Measurements from ENCODE around the gene WNT3A.

The WNT3A gene

GRCh38 chr1:228000416-228000815 is 6.4 kb upstream of the WNT3A start:
- no peak for DNase-seq

DNA sequence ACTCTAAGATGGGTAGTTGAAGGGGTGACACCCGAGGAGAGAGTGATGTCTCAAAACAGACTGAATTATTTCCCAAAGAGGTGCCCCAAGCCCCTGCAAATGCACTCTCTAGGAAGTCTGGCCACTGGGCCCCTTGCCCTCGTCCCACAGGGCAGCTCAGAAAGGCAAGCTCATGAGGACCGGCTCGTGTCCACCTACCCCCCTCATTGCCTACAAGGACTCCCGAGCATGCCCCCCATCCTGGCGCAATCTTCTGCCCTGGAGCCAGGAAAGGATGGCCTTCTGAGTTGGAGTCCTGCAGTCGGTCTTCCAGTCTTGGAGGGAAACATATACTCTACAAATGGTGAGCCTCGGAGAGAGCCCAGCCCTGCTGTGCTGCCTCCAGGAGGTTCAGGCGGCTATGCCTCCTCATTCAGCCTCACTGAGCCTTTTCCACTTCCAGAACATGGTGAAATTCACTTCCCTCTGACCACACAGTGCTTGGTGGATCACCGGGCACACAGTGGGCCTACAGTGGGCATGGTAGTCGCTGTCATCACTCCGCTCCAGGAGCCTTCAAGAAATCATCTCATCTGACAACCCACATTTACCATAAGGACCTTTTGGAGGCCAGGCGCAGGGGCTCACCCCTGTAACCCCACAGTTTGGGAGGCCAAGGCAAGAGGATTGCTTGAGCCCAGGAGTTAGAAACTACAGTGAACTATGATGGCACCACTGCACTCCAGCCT is 5.8 kb upstream of the WNT3A start:
- no peak for DNase-seq

- no peak for DNase-seq
These were observed 4.9 kb upstream of the WNT3A start for GRCh38 chr1:228001738-228002535.

GRCh38 chr1:228002792-228003191 is 4.0 kb upstream of the WNT3A start:
- no peak for DNase-seq

DNA sequence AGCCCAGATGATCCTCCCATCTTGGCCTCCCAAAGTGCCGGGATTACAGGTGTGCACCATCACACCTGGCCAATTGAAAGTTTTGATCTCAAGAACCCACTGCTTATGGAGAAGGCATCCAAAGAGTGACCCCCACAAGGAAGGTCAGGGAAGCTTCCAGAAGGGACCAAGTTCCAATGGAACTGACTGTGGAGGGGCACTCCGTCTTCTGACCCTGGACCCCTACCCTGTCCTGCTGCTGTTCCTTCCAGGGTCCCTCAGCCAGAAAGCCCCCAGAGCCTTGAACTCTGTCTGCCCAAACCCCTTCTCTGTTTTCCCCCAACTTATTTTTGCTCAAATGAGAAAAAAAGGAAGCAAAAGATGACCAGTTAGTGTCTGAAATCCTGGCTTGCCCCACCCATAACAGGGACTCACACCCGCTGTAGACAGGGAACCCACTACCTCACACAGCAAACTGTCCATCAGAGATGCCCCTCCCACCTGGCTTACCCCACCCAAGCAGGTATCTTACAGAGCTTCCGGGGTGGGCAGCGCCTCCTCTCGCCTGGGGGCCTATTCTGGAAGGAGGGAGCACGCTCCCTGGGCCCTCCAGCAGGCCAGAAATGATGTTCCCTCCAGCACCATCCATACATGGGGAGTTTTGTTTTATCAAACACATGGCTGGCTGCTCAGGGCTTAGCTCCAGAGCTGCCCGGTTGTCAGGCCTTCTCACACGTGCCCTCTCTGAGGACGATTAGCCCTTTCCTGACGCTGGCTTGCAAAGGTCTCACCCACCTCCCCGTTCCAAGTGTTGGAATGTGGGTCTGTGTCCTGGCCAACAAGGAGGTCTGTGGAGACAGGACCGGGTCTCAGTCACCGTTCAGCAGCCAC is 3.1 kb upstream of the WNT3A start:
- DNase-seq, result no peak

- DNase-seq, result no peak
These were observed 2.4 kb upstream of the WNT3A start for GRCh38 chr1:228004331-228004855.

DNA sequence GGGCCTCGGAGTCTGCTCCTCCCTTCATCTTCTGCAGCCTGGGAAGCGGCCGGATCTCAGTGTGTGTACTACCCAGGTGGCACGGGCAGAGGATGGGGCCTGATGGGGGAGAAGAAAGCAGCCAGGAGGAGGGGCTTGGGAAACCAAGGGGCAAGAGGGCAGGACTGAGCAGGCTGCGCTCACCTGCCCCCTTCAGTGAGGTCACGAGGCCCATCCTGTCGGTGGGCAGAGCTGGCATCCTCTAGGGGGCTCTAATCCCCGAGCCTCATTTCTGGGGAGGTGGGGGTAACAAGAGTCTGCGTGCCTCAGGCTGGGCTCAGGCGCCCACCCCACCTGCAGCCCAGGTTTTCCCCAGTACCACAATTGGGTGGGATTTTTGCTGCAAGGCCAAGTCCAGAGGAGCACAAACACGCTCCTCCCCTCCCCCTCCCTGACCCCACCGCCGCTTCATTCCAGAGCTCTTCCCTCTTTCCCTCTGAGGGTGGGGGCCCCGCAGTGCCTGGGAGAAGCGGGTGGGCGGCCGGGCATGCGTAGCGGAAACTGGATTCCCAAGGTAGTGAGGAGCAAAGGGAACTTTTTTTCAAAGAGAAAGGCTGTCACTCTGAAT is 1.8 kb upstream of the WNT3A start:
- no peak for DNase-seq

GRCh38 chr1:228005511-228006033 is 1.2 kb upstream of the WNT3A start:
- DNase-seq, result no peak

DNA sequence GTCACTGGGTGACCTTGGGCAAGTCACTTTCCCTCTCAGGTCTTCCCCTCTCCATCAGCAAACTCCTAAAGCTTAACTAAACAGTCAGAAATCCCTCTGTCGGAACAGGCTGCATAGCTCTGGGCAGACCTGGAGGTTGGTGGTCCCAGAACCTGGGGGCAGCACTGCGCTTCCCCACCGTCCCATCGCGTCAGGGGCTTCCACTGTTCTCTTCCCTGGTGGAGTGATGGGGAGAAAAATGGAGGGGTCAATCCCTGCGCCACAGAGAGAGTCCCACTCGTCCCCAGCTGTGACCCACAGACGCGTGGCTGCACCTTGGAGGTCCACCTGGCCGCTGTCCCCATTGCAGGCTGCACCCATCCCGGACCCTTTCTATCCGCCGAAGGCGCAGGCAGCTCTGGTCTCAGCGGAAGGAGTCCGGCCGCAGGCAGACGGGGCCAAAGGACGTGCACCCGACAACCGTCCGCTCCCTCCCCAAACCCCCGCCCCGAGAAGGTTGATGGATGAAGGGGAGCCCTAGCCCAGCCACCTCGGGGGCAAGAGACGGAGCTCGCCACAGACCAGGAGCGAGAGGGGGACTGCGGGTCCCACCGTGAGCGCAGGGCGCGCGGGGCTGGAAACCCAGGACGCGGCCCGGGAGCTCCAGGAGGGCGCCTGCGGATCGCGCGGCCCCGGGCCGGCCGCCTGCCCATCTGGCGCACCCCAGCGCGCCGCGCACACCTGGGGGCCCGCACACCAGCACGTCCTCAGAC is 588 bp upstream of the WNT3A start:
- DNase-seq, result no peak

DNA sequence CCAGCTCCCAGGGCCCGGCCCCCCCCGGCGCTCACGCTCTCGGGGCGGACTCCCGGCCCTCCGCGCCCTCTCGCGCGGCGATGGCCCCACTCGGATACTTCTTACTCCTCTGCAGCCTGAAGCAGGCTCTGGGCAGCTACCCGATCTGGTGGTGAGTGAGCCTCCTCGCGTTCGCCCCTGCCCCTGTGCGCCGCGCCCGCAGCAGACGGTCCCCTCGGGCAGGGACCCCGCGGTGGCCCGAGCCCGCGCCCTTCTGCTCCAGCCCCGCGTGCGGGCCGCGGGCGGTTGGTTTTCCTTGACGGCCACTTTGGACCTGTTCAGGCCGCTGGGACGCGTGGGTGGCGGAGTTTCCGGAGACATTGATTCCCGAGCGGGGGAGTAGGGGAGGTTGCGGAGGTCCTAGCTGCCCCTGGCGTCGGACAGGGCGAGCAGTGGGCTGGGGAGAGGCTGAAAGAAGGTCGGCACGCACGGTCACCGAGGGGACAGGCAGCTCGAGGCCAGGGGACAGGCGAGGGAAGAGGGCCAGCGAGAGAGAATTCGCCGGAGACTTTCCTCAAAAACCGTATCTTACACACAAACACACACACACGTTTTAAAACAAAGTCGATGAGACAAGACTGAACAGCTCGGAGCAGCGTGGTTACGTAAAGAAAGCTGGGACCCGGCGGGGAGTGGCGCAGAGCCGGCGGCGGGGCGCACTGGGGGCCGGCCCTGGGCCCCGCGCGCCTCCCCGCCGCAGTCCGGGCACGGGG is 427 bp downstream of the WNT3A start:
- no peak for DNase-seq

GRCh38 chr1:228007801-228008341 is 1.1 kb downstream of the WNT3A start:
- no peak for DNase-seq

- DNase-seq, result no peak
These were observed 1.8 kb downstream of the WNT3A start for GRCh38 chr1:228008391-228009115.

DNA sequence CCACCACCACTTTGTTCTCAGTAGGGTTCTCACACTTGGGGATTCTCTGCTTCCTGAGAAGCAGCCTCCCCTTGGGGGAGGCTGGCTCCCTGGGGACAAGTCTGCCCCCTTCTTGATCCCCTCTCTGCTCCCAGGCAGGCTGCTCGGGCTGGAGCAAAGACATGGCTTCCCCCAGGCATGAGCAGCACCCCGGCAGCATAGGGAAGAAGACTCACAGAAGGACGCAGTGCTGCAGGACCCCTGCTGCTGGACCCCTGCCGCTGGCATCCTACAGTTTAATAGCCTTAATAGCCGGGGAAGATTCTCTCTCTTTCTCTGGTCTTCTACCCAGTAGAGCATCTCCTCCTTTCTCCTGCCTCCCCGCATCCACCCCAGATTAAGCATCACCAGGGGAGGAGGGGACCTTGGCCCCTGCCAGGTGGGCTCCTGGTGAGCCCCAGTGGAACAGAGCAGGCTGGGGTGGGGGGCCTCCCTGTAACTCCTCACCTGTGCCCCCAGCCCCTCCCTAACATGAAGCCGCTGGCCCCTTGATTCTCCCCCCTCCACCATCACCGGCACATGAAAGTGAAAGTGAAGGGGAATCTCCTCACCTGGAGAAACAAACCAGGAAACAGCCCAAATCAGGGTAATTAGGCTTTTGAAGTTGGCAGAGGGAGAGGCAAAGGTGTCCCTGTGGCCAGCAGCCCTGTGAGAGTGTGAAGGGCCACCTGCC is 2.5 kb downstream of the WNT3A start:
- no peak for DNase-seq

- no peak for DNase-seq
These were observed 3.3 kb downstream of the WNT3A start for GRCh38 chr1:228009828-228010775.

DNA sequence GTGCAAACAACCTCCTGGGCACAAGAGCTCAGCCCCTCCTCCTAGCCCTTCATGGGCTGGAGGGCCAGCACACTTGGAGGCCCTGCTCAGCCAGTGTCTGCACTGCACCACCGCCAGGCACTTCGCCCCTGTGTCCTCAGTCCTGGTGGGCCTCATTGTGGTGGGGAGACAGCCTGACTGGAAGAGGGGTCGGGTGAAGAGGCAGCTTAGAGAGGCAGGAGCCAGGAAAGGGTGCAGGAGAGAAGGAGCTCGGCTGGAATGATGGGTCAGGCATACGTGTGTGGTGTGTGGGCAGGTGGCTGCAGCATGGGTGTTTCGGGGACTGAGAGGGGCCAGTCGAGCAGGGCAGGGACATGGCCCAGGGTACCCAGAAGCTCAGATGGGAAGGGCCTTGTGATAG is 4.1 kb downstream of the WNT3A start:
- no peak for DNase-seq

GRCh38 chr1:228011721-228012311 is 5.0 kb downstream of the WNT3A start:
- DNase-seq, result no peak

- DNase-seq, result no peak
These were observed 5.8 kb downstream of the WNT3A start for GRCh38 chr1:228012555-228012954.

Measured in bone marrow (tissue), 2 donors.